Measurements from ENCODE around the gene RHBDL1.

The RHBDL1 gene

GRCh38 chr16:637081-638018, 38.1 kb upstream of the RHBDL1 start:
- peak; percentile 94 for DNase-seq

- no peak for DNase-seq
These were observed 37.4 kb upstream of the RHBDL1 start for GRCh38 chr16:638034-638543.

- DNase-seq, result no peak
These were observed 36.6 kb upstream of the RHBDL1 start for GRCh38 chr16:638836-639235.

- no peak for DNase-seq
These were observed 34.9 kb upstream of the RHBDL1 start for GRCh38 chr16:640614-641013.

- peak; percentile 88 for DNase-seq
These were observed 33.9 kb upstream of the RHBDL1 start, which contains the start of gene MCRIP2 for GRCh38 chr16:641326-642188. Gene MCRIP2 (plus strand): TSS chr16:641828. CDS start chr16:641992, 164 bp downstream.

GRCh38 chr16:642189-643049, 33.1 kb upstream of the RHBDL1 start:
- DNase-seq, result peak; percentile 71

- DNase-seq, result no peak
These were observed 32.5 kb upstream of the RHBDL1 start for GRCh38 chr16:643050-643368.

- no peak for DNase-seq
These were observed 30.9 kb upstream of the RHBDL1 start for GRCh38 chr16:644556-644955.

- DNase-seq, result no peak
These were observed 29.4 kb upstream of the RHBDL1 start for GRCh38 chr16:645852-646678.

- peak; percentile 53 for DNase-seq
These were observed 28.7 kb upstream of the RHBDL1 start for GRCh38 chr16:646679-647172.

- DNase-seq, result no peak
These were observed 28.1 kb upstream of the RHBDL1 start for GRCh38 chr16:647173-647902.

GRCh38 chr16:648071-648780, 27.2 kb upstream of the RHBDL1 start:
- peak; percentile 82 for DNase-seq

GRCh38 chr16:648781-649589, 26.5 kb upstream of the RHBDL1 start, which contains the start of gene WDR90:
Gene WDR90 (plus strand): TSS chr16:649365. CDS start chr16:649417, 52 bp downstream.
- DNase-seq, result peak; percentile 96

- DNase-seq, result peak; percentile 68
These were observed 25.8 kb upstream of the RHBDL1 start for GRCh38 chr16:649631-650030.

GRCh38 chr16:651844-652243, 23.6 kb upstream of the RHBDL1 start:
- no peak for DNase-seq

- DNase-seq, result no peak
These were observed 22.8 kb upstream of the RHBDL1 start for GRCh38 chr16:652454-653305.

- DNase-seq, result no peak
These were observed 21.4 kb upstream of the RHBDL1 start for GRCh38 chr16:654034-654433.

GRCh38 chr16:657487-657886, 18.0 kb upstream of the RHBDL1 start:
- DNase-seq, result no peak
